ENCODE data around the gene CEP89.
A peak's percentile ranks its signal among the peaks of the same experiment; 100 is the strongest.
"Not testable (repeated sequence)": the region's sequence is repeated elsewhere in the genome, so short reads cannot be mapped to it uniquely, and the experiment has no call there.

The CEP89 gene

GRCh38 chr19:32971715-32972540 is at the start of gene CEP89, which contains the start of gene FAAP24:
TSS of gene CEP89 (minus strand) at chr19:32971958. CDS start at chr19:32971874, 84 bp downstream.
TSS of gene FAAP24 (plus strand) at chr19:32972242. CDS start at chr19:32973197, 955 bp downstream.
- peak; percentile 100 for DNase-seq

- not testable (repeated sequence) for DNase-seq
These were observed 39.1 kb upstream of the CEP89 start for GRCh38 chr19:33010891-33011290.

GRCh38 chr19:33008738-33009137 is 37.0 kb upstream of the CEP89 start:
- no peak for DNase-seq

GRCh38 chr19:33005440-33005839 is 33.7 kb upstream of the CEP89 start:
- no peak for DNase-seq

- DNase-seq: not testable (repeated sequence)
These were observed 31.8 kb upstream of the CEP89 start for GRCh38 chr19:33003424-33004024.

GRCh38 chr19:33002126-33002865 is 30.5 kb upstream of the CEP89 start:
- DNase-seq: not testable (repeated sequence)

- DNase-seq: no peak
These were observed 29.2 kb upstream of the CEP89 start for GRCh38 chr19:33000910-33001309.

- DNase-seq: no peak
These were observed 28.8 kb upstream of the CEP89 start for GRCh38 chr19:33000510-33000909.

GRCh38 chr19:32998722-32999121 is 27.0 kb upstream of the CEP89 start:
- DNase-seq: no peak

GRCh38 chr19:32997716-32998355 is 26.1 kb upstream of the CEP89 start:
- no peak for DNase-seq

- not testable (repeated sequence) for DNase-seq
These were observed 25.3 kb upstream of the CEP89 start for GRCh38 chr19:32997061-32997464.

- DNase-seq: not testable (repeated sequence)
These were observed 24.2 kb upstream of the CEP89 start for GRCh38 chr19:32995966-32996365.

- DNase-seq: no peak
These were observed 17.0 kb upstream of the CEP89 start for GRCh38 chr19:32988724-32989123.

- not testable (repeated sequence) for DNase-seq
These were observed 16.5 kb upstream of the CEP89 start for GRCh38 chr19:32988254-32988653.

GRCh38 chr19:32982488-32982887 is 10.7 kb upstream of the CEP89 start:
- not testable (repeated sequence) for DNase-seq

- DNase-seq: not testable (repeated sequence)
These were observed 8.0 kb upstream of the CEP89 start for GRCh38 chr19:32979807-32980206.

- not testable (repeated sequence) for DNase-seq
These were observed 6.1 kb upstream of the CEP89 start for GRCh38 chr19:32977813-32978212.

GRCh38 chr19:32977280-32977679 is 5.5 kb upstream of the CEP89 start:
- DNase-seq: no peak

- DNase-seq: peak; percentile 82
These were observed 4.6 kb upstream of the CEP89 start for GRCh38 chr19:32976223-32976805.

GRCh38 chr19:32971012-32971595 is 654 bp downstream of the CEP89 start:
- DNase-seq: no peak

GRCh38 chr19:32969549-32969948 is 2.2 kb downstream of the CEP89 start:
- DNase-seq: no peak

- DNase-seq: no peak
These were observed 5.0 kb downstream of the CEP89 start for GRCh38 chr19:32966750-32967149.
